ES-I3 (cell line): ENCODE measurements around the gene SCG3.
"Not testable (repeated sequence)": the region's sequence is repeated elsewhere in the genome, so short reads cannot be mapped to it uniquely, and the experiment has no call there.

Source experiments
- H3K36me3 ChIP-seq: 2 replicates; pipeline ENCODE4 v1.6.1; 2013; ENCODE audit warnings: mild to moderate bottlenecking, low read length, control low read depth, moderate library complexity; ENCODE audit not compliant: insufficient read depth
- H3K4me1 ChIP-seq: 2 replicates; pipeline ENCODE4 v1.6.1; 2013; ENCODE audit warnings: mild to moderate bottlenecking, control low read depth, low read length; ENCODE audit not compliant: insufficient read depth
- H3K9ac ChIP-seq: 2 replicates; pipeline ENCODE4 v1.6.1; 2013; ENCODE audit warnings: low read depth, mild to moderate bottlenecking, low read length, moderate library complexity
- H3K9me3 ChIP-seq: 2 replicates; pipeline ENCODE4 v1.6.1; 2013; ENCODE audit warnings: mild to moderate bottlenecking, low read length, moderate library complexity; ENCODE audit not compliant: control insufficient read depth, insufficient read depth

Gene SCG3

DNA sequence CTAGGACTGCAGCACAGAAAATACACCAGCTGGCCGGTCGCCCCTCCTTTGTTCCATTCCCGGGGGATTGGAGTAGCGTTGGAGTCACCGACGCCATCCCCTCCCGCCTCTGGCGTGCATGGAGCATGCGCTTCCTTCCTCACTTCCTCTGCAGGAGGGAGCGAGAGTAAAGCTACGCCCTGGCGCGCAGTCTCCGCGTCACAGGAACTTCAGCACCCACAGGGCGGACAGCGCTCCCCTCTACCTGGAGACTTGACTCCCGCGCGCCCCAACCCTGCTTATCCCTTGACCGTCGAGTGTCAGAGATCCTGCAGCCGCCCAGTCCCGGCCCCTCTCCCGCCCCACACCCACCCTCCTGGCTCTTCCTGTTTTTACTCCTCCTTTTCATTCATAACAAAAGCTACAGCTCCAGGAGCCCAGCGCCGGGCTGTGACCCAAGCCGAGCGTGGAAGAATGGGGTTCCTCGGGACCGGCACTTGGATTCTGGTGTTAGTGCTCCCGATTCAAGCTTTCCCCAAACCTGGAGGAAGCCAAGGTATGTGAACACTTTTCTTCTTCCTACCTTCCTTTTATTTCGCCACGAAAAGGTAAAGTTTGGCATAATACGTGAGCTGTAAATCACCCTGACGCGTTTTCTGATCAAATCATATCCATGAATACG is at the start of gene SCG3:
SCG3 (plus strand) TSS at position 201 of the 661 bp plus-strand sequence; CDS start at position 454, 253 bp downstream.
- H3K36me3 ChIP-seq: no peaks in the 10 kb centered on the region
- no peaks in the 10 kb centered on the region for H3K4me1 ChIP-seq
- peak within 1 kb of the TSS; percentile 72 for H3K9ac ChIP-seq
- no peaks in the 10 kb centered on the region for H3K9me3 ChIP-seq

DNA sequence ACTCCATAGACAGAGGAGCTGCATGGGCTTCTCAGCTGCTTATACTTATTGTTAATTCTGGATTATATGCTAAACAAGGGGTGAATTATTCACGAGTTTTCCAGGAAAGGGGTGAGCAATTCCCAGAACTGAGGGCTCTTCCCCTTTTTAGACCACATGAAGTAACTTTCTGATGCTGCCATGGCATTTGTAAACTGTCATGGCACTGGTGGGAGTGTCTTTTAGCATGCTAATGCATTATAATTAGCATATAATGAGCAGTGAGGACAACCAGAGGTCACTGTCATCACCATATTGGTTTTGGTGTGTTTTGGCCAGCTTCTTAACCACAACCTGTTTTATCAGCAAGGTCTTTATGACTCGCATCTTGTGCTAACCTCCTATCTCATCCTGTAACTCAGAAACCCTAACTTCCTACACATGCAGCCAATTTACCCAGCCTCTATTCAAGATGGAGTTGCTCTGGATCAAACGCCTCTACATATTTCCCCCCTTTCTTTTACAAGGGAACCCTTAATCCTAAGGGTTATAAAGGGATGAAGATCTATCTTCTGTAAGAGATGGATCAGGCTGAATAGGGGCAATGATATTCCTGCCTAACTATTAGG is 46.6 kb upstream of the SCG3 start:
- Histone ChIP-seq H3K9me3 (no peaks in the 10 kb centered on the region), H3K36me3 (no peaks in the 10 kb centered on the region), H3K4me1 (no peaks in the 10 kb centered on the region), H3K9ac (no peak overlapping the region)

DNA sequence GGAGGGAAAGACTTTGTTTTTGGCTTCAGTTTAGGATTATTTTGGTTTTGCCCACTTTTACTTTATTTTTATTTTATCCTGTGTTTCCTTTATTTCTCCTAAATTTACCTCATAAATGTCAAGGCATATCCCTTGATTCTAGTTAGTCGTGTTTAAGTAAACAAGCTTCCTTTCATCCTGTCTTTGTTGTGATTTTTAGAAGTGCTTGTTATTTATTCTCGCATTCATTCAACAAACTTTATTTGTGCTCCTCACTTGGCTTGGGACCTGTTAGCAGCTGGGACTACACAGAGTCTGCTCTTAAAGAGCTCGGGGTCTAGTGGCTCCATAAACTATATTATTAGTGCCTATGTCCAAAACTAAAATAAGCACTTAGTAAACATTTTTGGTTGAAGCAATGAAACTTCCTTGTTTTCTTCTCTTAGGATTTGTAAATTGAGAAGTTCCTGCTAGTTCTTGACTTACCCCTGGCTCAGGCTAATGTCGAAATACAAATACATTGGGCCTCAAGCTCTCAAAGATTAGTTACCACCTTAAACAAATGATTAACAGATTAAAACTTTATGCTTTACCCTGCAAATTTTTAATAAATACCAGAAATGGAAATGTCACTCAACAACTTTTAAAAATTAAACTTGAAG is 39.7 kb upstream of the SCG3 start:
- Histone ChIP-seq H3K4me1 (no peaks in the 10 kb centered on the region), H3K9ac (no peak overlapping the region), H3K36me3 (no peaks in the 10 kb centered on the region), H3K9me3 (no peaks in the 10 kb centered on the region)

DNA sequence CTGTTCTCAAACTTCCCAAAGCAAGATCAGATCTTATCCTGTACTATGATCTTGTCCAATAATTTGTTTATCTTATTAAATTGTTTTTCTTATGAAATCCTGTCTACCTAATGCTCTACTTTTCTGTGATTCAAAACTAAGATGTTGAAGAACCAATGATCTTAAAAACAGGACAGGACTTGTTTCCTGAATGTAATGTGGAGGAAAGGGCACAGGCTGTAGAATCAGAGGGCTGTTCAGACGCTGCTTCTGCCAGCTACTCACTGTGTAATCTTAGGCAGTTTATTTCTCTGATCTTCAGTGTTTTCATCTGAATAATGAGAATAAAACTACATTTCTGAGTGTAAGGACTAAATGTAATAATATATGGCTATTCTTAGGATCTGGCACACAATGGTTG is 38.6 kb upstream of the SCG3 start:
- Histone ChIP-seq H3K4me1 (no peaks in the 10 kb centered on the region), H3K9me3 (no peaks in the 10 kb centered on the region), H3K9ac (no peak overlapping the region), H3K36me3 (no peaks in the 10 kb centered on the region)

DNA sequence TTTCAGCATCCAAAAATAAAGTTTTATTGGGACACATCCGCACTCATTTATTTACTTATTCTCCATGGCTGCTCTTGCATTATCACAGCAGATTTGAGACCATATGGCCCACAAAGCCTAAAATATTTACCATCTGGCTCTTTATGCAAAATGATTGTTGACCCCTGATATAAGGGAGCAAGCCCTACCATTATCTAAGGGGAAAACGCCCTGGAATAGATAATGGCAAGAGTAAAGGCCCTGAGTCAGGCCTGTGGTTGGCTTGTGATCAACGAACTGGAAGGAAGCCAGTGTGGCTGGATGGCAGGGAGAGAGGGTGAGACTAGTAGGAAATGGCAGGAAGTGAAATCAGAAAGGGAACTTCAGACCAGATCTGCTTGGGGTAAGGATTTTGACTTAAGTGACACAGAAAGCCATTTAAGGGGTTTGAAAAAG is 34.2 kb upstream of the SCG3 start:
- Histone ChIP-seq H3K9me3 (no peaks in the 10 kb centered on the region), H3K36me3 (no peaks in the 10 kb centered on the region), H3K9ac (no peak overlapping the region), H3K4me1 (no peaks in the 10 kb centered on the region)

DNA sequence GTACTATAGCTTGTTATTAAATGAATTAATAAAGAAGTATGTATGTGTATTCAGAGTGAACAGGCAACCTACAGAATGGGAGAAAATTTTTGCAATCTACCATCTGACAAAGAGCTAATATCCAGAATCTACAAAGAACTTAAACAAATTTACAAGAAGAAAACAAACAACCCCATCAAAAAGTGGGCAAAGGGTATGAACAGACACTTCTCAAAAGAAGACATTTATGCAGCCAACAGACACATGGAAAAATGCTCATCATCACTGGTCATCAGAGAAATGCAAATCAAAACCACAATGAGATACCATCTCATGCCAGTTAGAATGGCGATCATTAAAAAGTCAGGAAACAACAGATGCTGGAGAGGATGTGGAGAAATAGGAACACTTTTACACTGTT is 33.2 kb upstream of the SCG3 start:
- not testable (repeated sequence) for H3K9ac ChIP-seq, H3K36me3 ChIP-seq, H3K9me3 ChIP-seq, H3K4me1 ChIP-seq

DNA sequence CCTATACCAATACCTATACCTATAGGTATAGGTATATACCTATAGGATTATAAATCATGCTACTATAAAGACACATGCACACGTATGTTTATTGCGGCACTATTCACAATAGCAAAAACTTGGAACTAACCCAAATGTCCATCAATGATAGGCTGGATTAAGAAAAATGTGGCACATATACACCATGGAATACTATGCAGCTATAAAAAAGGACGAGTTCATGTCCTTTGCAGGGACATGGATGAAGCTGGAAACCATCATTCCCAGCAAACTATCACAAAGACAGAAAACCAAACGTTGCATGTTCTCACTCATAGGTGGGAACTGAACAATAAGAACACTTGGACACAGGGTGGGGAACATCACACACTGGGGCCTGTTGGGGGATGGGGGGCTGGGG is 32.7 kb upstream of the SCG3 start:
- not testable (repeated sequence) for H3K4me1 ChIP-seq, H3K36me3 ChIP-seq, H3K9me3 ChIP-seq, H3K9ac ChIP-seq

DNA sequence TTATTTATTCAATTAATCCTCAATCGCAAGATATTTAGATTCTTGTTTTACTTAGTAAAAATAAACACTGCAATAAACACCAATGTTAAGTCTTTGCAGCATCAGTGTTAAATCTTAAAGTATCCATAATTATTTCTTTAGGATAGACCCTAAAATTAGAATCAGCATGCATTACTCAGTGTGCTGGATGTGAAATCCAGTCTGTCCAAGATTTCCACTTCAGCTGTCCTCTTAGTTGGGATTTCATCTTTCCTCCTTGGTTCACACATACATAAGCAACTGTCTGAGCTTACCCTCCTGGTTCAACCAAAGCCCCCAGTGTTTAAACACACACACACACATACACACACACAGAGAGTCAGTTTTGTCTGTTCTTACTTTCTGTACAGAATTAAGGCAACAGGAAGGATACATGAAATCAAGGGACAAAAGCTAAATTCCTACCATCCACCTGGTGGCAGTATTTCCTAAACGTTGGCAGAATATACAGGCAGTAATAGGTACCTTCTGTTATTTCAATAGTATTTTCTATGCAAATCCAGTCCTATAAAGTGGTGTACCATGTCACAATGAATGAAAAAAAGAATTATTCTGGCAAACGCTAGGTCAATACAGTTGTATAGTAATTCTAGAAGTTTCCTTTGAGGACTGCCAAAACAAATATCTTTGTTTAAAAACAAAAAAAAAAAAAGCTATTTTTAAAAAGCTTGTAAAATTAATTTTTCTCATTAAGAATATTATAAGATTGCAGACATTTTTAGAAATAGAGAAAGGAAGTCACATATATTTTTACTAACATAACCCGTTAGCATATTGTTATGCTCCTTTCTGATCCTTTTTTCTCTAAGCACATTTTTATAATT is 31.4 kb upstream of the SCG3 start:
- Histone ChIP-seq H3K9me3 (no peaks in the 10 kb centered on the region), H3K4me1 (no peaks in the 10 kb centered on the region), H3K9ac (no peak overlapping the region), H3K36me3 (no peaks in the 10 kb centered on the region)

DNA sequence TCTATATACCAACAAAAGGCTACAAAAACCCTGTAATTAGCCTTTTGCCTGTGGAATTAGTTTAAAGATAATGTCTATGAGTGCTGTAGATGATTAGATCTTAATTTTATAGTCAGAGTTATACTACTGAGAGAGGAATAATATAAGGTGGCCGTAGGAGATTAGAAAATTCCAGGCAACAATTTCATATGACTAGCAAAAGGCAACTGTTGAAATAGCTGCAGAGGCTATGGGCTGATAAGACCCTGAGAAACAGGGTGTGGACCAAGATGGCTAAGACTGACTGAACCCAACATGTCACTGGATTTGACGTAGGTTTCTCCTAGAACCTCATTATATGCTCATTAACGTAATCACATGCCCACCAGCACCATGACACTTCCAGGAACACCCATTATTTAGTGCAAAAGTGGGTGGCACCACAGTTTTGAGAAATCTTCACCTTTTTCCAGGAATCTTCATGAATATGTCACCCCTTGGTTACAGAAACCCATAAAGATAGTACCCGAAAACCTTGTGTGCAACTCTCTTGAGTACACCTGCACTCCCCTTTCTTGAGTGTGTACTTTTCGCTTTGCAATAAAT is 29.1 kb upstream of the SCG3 start:
- H3K9ac ChIP-seq: no peak overlapping the region
- no peaks in the 10 kb centered on the region for H3K9me3 ChIP-seq
- no peaks in the 10 kb centered on the region for H3K36me3 ChIP-seq
- no peaks in the 10 kb centered on the region for H3K4me1 ChIP-seq

DNA sequence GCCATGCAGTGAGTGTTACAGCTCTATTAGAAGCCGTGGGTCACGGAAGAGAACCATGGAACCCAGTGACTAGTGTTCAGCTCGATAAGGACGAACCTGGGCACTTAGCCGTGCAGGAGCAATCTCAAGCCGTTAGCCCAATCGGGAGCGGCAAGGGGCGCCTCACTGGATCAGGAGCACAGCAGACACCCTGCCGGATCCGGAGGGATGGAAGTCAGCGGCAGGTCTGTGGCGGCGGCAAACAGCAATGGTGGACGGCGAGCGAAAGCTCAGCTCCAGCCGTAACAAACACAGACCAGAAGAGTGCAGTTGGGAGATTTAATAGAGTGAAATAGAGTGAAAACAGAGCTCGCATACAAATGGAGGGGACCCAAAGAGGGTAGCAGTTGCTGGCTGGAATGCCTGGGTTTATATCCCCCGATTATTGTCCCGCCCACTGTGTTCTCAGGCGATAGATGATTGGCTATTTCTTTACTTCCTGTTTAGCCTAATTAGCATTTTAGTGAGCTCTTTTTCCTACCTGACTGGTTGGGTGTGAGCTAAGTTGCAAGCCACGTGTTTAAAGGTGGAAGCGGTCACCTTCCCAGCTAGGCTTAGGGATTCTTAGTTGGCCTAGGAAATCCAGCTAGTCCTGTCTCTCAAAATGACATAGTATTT is 25.8 kb upstream of the SCG3 start:
- not testable (repeated sequence) for H3K4me1 ChIP-seq, H3K9me3 ChIP-seq, H3K9ac ChIP-seq, H3K36me3 ChIP-seq

DNA sequence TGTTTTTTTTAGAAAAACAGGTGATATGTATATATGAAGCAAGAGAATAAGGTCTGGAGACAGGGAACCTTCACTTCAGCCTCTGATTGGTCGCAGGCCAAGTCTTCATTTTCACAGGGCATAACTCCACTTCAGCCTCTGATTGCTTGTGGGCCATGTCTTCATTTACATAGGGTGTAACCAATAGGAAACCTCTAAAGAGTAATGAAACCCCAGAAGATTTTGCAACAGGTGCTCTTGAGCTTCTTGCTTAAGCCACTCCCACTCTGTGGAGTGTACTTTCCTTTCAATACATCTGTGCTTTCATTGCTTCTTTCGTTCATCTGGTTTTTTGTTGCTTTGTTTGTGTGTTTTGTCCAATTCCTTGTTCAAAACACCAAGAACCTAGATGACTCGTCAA is 22.6 kb upstream of the SCG3 start:
- Histone ChIP-seq H3K9ac (no peak overlapping the region), H3K9me3 (no peaks in the 10 kb centered on the region), H3K36me3 (no peaks in the 10 kb centered on the region), H3K4me1 (no peaks in the 10 kb centered on the region)

DNA sequence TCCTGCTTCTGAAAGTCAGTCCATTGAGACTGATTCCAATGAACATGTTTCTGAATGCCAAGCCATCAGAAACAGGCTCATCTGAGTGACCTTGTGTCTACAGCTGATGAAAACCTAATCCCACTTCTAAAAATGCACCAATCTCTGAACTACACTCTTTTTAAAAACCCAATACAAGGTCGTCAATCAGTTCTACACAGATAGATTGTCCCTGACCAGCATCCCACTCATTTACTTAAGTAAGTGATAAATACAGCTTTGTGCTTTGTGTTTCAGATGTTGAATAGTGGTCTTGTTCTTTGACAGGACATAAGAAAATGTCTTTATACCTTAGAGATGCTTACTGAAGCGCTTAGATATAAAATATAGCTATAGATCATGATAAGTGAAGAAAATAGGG is 20.2 kb upstream of the SCG3 start:
- Histone ChIP-seq H3K9ac (no peak overlapping the region), H3K9me3 (no peaks in the 10 kb centered on the region), H3K4me1 (no peaks in the 10 kb centered on the region), H3K36me3 (no peaks in the 10 kb centered on the region)

DNA sequence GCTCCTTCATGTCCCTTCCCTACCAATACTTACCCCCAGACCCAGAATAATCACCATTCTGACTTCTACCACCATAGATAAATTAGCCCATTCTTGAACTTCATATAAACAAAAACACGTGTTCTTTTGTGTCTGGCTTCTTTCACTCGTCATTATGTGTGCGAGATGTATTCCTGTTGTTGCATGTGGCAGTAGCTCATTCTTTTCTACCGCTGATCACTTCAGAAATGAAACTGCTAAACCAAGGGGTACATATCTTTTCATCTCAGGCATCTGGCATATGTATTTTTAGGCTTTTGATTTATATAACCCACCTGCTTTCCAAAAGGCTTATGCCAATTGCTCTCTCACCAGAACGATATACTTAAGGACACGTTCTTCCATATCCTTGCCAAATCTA is 13.8 kb upstream of the SCG3 start:
- no peaks in the 10 kb centered on the region for H3K9me3 ChIP-seq
- no peak overlapping the region for H3K9ac ChIP-seq
- H3K4me1 ChIP-seq: peaks cover 4% of the 10 kb centered on the region; the same call in 1 of the 2 replicates
- H3K36me3 ChIP-seq: no peaks in the 10 kb centered on the region

DNA sequence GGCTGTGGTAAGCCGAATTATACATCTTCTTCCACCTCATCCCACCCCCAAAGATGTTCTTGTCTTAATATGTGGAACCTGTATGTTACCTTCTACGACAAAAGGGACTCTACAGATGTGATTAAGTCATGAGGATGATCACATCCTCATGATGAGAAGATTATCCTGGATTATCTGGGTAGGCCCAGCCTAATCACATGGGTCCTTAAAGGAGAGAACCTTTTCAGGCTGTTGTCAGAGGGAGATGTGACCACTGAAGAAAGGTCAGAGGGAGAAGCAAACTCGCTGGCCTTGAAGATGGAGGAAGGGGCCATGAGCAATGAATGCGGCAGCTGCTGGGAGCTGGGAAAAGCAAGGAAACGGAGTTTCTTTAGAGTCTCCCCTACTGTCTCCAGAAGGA is 12.9 kb upstream of the SCG3 start:
- Histone ChIP-seq H3K9ac (no peak overlapping the region), H3K9me3 (no peaks in the 10 kb centered on the region)

More for the DNA sequence above, 12.9 kb upstream of the SCG3 start:
- peaks cover 4% of the 10 kb centered on the region; the same call in 1 of the 2 replicates for H3K4me1 ChIP-seq
- no peaks in the 10 kb centered on the region for H3K36me3 ChIP-seq
